NB4 (cell line): ENCODE measurements around the gene EPAS1.

ENCODE experiments used
- CTCF ChIP-seq: IDR thresholded peaks from one replicate; pipeline ENCODE4 v1.5.1; 2012; ENCODE audit warnings: low read depth, low read length
- MAX ChIP-seq: IDR thresholded peaks from 2 replicates; pipeline ENCODE4 v1.6.1; 2011; ENCODE audit warnings: low read depth, low read length
- POLR2A ChIP-seq: IDR thresholded peaks from 2 replicates; pipeline ENCODE4 v1.6.1; 2011; ENCODE audit warnings: mild to moderate bottlenecking; ENCODE audit not compliant: insufficient read length; ENCODE audit errors: extremely low read depth

- TF ChIP-seq MAX = no peak
- peak; percentile 5 for TF ChIP-seq CTCF
- TF ChIP-seq POLR2A = no peak
These were observed 68.9 kb downstream of the EPAS1 start for GRCh38 chr2:46365913-46366667.
